ENCODE data around the gene CAMK1G. TPM values are rescaled to one million over a fixed set of nuclear protein-coding genes. Genes with fewer than 3 reads are reported as not detected.

Gene CAMK1G
- total and polyA plus RNA-seq, 12 donors, result 0.11 to 0.71 (median 0.21) TPM; not detected in 9

- peaks cover 20 to 58% (median 46%) of the 10 kb centered on the region in 9 donors for H3K4me1 ChIP-seq
- ATAC-seq (no peak), DNase-seq (no peak)
- TF ChIP-seq, protein P1, sequence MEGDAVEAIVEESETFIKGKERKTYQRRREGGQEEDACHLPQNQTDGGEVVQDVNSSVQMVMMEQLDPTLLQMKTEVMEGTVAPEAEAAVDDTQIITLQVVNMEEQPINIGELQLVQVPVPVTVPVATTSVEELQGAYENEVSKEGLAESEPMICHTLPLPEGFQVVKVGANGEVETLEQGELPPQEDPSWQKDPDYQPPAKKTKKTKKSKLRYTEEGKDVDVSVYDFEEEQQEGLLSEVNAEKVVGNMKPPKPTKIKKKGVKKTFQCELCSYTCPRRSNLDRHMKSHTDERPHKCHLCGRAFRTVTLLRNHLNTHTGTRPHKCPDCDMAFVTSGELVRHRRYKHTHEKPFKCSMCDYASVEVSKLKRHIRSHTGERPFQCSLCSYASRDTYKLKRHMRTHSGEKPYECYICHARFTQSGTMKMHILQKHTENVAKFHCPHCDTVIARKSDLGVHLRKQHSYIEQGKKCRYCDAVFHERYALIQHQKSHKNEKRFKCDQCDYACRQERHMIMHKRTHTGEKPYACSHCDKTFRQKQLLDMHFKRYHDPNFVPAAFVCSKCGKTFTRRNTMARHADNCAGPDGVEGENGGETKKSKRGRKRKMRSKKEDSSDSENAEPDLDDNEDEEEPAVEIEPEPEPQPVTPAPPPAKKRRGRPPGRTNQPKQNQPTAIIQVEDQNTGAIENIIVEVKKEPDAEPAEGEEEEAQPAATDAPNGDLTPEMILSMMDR (IDR thresholded peaks at IDR 0.05), result no peak
- H3K27me3 ChIP-seq, result no peaks in the 10 kb centered on the region
- 89 to 94% methylated on average over 11 of the region's 11 CpGs for WGBS, 2 donors
- H3K9me3 ChIP-seq, result no peaks in the 10 kb centered on the region
- H3K4me3 ChIP-seq, result no peak overlapping the region
- peak overlapping the region in 3 of 10 donors; percentile 12 to 45 (median 36) for H3K27ac ChIP-seq
- no peaks in the 10 kb centered on the region for H3K36me3 ChIP-seq
- intact Hi-C loops (cut with DNase I), result loop anchor here in 9 of 10 donors (2.0 to 10.0 kb wide), 11 partner anchors 27 to 117 kb away; no protein-coding TSS in a partner anchor
Observed at GRCh38 chr1:209629621-209630382, 46.3 kb downstream of the CAMK1G start.

GRCh38 chr1:209630383-209631225, 47.1 kb downstream of the CAMK1G start:
- no peaks in the 10 kb centered on the region for H3K27me3 ChIP-seq
- ATAC-seq, result peak in 4 of 8 donors; percentile 1 to 43 (median 14)
- peak in 1 of 2 donors; percentile 29 for DNase-seq
- H3K4me1 ChIP-seq, result peaks cover 17 to 50% (median 41%) of the 10 kb centered on the region in 9 donors
- H3K27ac ChIP-seq, result peak overlapping the region in 6 of 10 donors; percentile 12 to 60 (median 38)
- TF ChIP-seq, protein P1 (IDR thresholded peaks at IDR 0.05), result no peak
- intact Hi-C loops (cut with DNase I), result loop anchor here in 1 of 10 donors (10.0 kb wide), 1 partner anchor 64 kb away; no protein-coding TSS in a partner anchor
- H3K4me3 ChIP-seq, result no peak overlapping the region
- no peaks in the 10 kb centered on the region for H3K36me3 ChIP-seq
- H3K9me3 ChIP-seq, result no peaks in the 10 kb centered on the region
- 55 to 59% methylated on average over 17 of the region's 17 CpGs for WGBS, 2 donors

DNA sequence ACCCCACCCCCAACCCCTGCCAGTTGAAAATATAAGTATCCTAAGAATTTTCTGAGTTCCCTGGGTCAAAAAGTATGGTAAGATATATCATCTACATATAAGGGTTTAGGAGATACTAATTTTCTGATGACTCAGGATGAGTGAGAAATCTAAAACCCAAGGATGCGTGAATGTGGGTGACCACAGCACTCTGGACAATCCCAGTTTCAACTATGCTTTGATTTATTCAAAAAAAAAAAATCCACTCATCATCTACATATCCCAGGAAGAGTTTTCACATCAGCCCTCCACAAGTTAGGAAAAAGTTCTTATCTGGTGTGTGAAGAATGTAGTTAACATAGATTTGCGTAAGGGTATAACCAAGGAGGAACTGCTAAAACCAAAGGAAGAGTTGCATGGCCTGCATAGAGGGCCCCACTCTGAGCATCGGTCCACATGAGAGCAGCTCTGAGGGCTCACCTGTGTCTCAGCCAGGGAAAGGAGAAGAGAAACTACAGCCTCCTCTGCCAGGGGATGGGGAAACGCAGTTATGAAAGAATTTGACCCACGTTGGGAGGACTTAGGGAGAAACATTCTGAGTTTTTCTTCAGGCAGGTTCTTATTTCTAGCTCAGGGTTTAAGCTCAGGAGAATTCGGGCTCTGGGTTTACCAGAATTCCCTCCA, 50.0 kb downstream of the CAMK1G start:
- Histone ChIP-seq H3K27me3 (no peaks in the 10 kb centered on the region), H3K4me1 (peaks cover 0 to 36% (median 19%) of the 10 kb centered on the region in 9 donors), H3K9me3 (no peaks in the 10 kb centered on the region), H3K27ac (no peak overlapping the region), H3K4me3 (no peak overlapping the region), H3K36me3 (no peaks in the 10 kb centered on the region)
- intact Hi-C loops (cut with DNase I), result loop anchor here in 1 of 10 donors (10.0 kb wide), 1 partner anchor 61 kb away; no protein-coding TSS in a partner anchor
- ATAC-seq, result no peak
- TF ChIP-seq, protein P1 (IDR thresholded peaks at IDR 0.05), result no peak
- DNase-seq, result no peak
- 90 to 94% methylated on average over 6 of the region's 6 CpGs for WGBS, 2 donors

Measured in heart right ventricle (tissue), 16 donors.